IMR-90 (cell line): ENCODE results near the gene OBP2B. TPM values are rescaled to one million over a fixed set of nuclear protein-coding genes. Genes with fewer than 3 reads are reported as not detected.

Experiments
- ATAC-seq: fragments of 200-7000 bp; cut with Tn5 transposase; 2 replicates; pipeline ENCODE4 v1.9.1; 2020; ENCODE audit warnings: low read depth, mild to moderate bottlenecking, moderate library complexity
- BruUV-seq: library from RNA; stranded (reverse); fragments of 400-500 nt; replicated peaks from 2 replicates; lab custom pipeline; 2021; lab: Mats Ljungman, UMichigan
- CTCF ChIA-PET: fragments of 300-600 bp; formaldehyde crosslinking; extraction: SDS; loops from one replicate; lab custom pipeline; 2021; ENCODE audit warnings: antibody characterized with exemption; lab: Yijun Ruan, JAX
- POLR2A ChIA-PET: fragments of 300-600 bp; sonication (Branson Sonifier 250); formaldehyde crosslinking; loops from one replicate; lab custom pipeline; 2022; ENCODE audit warnings: antibody characterized with exemption; ENCODE audit not compliant: unreplicated experiment; lab: Charles Lee
- DNase-seq: peaks from one replicate; pipeline ENCODE4 v3.0.0; 2013
- H2AFZ ChIP-seq: replicated peaks from 2 replicates; pipeline ENCODE3; 2013; ENCODE audit warnings: low read length, mild to moderate bottlenecking; ENCODE audit not compliant: poor library complexity
- H2AK5ac ChIP-seq: 2 replicates; pipeline ENCODE4 v1.6.1; 2013; ENCODE audit warnings: low read depth, low read length, inconsistent platforms
- H2AK9ac ChIP-seq: replicated peaks from 2 replicates; pipeline ENCODE3; 2013; ENCODE audit warnings: mild to moderate bottlenecking, low read depth, low read length, moderate library complexity; ENCODE audit not compliant: poor library complexity
- H2BK120ac ChIP-seq: 2 replicates; pipeline ENCODE4 v1.6.1; 2013; ENCODE audit warnings: low read depth, low read length, inconsistent platforms
- H2BK15ac ChIP-seq: 3 replicates; pipeline ENCODE4 v1.6.1; 2013; ENCODE audit warnings: low read depth, low read length, inconsistent platforms
- H2BK20ac ChIP-seq: 2 replicates; pipeline ENCODE4 v1.6.1; 2013; ENCODE audit warnings: low read depth, mild to moderate bottlenecking, inconsistent platforms, low read length, moderate library complexity
- H2BK5ac ChIP-seq: 2 replicates; pipeline ENCODE4 v1.6.1; 2013; ENCODE audit warnings: mild to moderate bottlenecking, low read depth, low read length, inconsistent platforms; ENCODE audit not compliant: poor library complexity, severe bottlenecking
- H3K14ac ChIP-seq: replicated peaks from 2 replicates; pipeline ENCODE4 v1.6.1; 2013; ENCODE audit warnings: low read depth, low read length, inconsistent platforms
- H3K18ac ChIP-seq: 2 replicates; pipeline ENCODE4 v1.6.1; 2013; ENCODE audit warnings: low read depth, low read length, control low read depth
- H3K23ac ChIP-seq: 2 replicates; pipeline ENCODE4 v1.6.1; 2013; ENCODE audit warnings: low read depth, low read length, inconsistent platforms
- H3K27ac ChIP-seq: 2 replicates; pipeline ENCODE4 v1.5.1; 2013; ENCODE audit warnings: mild to moderate bottlenecking, control low read depth, low read length; ENCODE audit not compliant: insufficient read depth
- H3K27me3 ChIP-seq: 2 replicates; pipeline ENCODE4 v1.6.1; 2013; ENCODE audit warnings: low read length; ENCODE audit not compliant: control insufficient read depth, insufficient read depth
- H3K36me3 ChIP-seq: 2 replicates; pipeline ENCODE4 v1.6.1; 2013; ENCODE audit warnings: low read length, mixed read lengths; ENCODE audit not compliant: control insufficient read depth, insufficient read depth
- H3K4ac ChIP-seq: 2 replicates; pipeline ENCODE4 v1.6.1; 2013; ENCODE audit warnings: low read depth, low read length, inconsistent platforms
- H3K4me1 ChIP-seq: 2 replicates; pipeline ENCODE4 v1.6.1; 2013; ENCODE audit warnings: low read length, mixed read lengths; ENCODE audit not compliant: control insufficient read depth, insufficient read depth
- H3K4me2 ChIP-seq: 2 replicates; pipeline ENCODE4 v1.6.1; 2013; ENCODE audit warnings: low read depth, mild to moderate bottlenecking, control low read depth, low read length, moderate library complexity
- H3K4me3 ChIP-seq: 2 replicates; pipeline ENCODE4 v1.5.1; 2013; ENCODE audit warnings: low read depth, mild to moderate bottlenecking, control low read depth, low read length, moderate library complexity; ENCODE audit not compliant: insufficient read depth
- H3K56ac ChIP-seq: 2 replicates; pipeline ENCODE4 v1.6.1; 2013; ENCODE audit warnings: low read length, inconsistent platforms; ENCODE audit not compliant: insufficient read depth; ENCODE audit errors: extremely low read depth
- H3K79me1 ChIP-seq, 2 experiments: 2 replicates each; pipeline ENCODE4 v1.6.1; 2013; ENCODE audit warnings: low read length in 2 of 2, inconsistent platforms in 1 of 2, low read depth in 1 of 2
- H3K9ac ChIP-seq: 2 replicates; pipeline ENCODE4 v1.6.1; 2013; ENCODE audit warnings: low read depth, low read length, control low read depth
- H3K9me1 ChIP-seq: 2 replicates; pipeline ENCODE4 v1.6.1; 2013; ENCODE audit warnings: low read length, inconsistent platforms; ENCODE audit not compliant: insufficient read depth
- H3K9me3 ChIP-seq: 2 replicates; pipeline ENCODE4 v1.6.1; 2013; ENCODE audit warnings: low read length; ENCODE audit not compliant: control insufficient read depth, insufficient read depth
- H4K20me1 ChIP-seq: 2 replicates; pipeline ENCODE4 v1.6.1; 2013; ENCODE audit warnings: low read length, inconsistent platforms; ENCODE audit not compliant: insufficient read depth
- H4K5ac ChIP-seq: 2 replicates; pipeline ENCODE4 v1.6.1; 2013; ENCODE audit warnings: mild to moderate bottlenecking, low read depth, low read length, control low read depth
- H4K8ac ChIP-seq, 2 experiments: 2 replicates each; pipeline ENCODE4 v1.6.1; 2013; ENCODE audit warnings: low read depth in 2 of 2, low read length in 2 of 2, control low read depth in 1 of 2, inconsistent platforms in 1 of 2
- H4K91ac ChIP-seq: 2 replicates; pipeline ENCODE4 v1.6.1; 2013; ENCODE audit warnings: low read depth, low read length, inconsistent platforms; ENCODE audit not compliant: insufficient read depth
- BHLHE40 ChIP-seq: fragments of 150-350 bp; IDR thresholded peaks from 2 replicates; pipeline ENCODE4 v1.6.1; 2016; ENCODE audit warnings: mild to moderate bottlenecking, low read depth, low read length
- CEBPB ChIP-seq: IDR thresholded peaks from 2 replicates; pipeline ENCODE4 v1.6.1; 2012; ENCODE audit warnings: low read depth, low read length, improper control_type of control experiment
- CHD1 ChIP-seq: IDR thresholded peaks from 2 replicates; pipeline ENCODE4 v1.6.1; 2012; ENCODE audit warnings: low read depth, low read length, improper control_type of control experiment
- FOS ChIP-seq: fragments of 150-350 bp; IDR thresholded peaks from 2 replicates; pipeline ENCODE4 v1.6.1; 2016; ENCODE audit warnings: low read depth, low read length
- MAZ ChIP-seq: IDR thresholded peaks from 2 replicates; pipeline ENCODE4 v1.6.1; 2012; ENCODE audit warnings: low read depth, mild to moderate bottlenecking, low read length, improper control_type of control experiment, moderate library complexity, borderline replicate concordance
- MXI1 ChIP-seq: IDR thresholded peaks from 2 replicates; pipeline ENCODE4 v1.6.1; 2012; ENCODE audit warnings: low read depth, mild to moderate bottlenecking, low read length, moderate library complexity, borderline replicate concordance
- POLR2A ChIP-seq: IDR thresholded peaks from 2 replicates; pipeline ENCODE4 v1.6.1; 2012; ENCODE audit warnings: mild to moderate bottlenecking, low read depth, low read length
- RAD21 ChIP-seq: IDR thresholded peaks from 2 replicates; pipeline ENCODE4 v1.6.1; 2012; ENCODE audit warnings: low read length, improper control_type of control experiment
- RCOR1 ChIP-seq: IDR thresholded peaks from 2 replicates; pipeline ENCODE4 v1.6.1; 2012; ENCODE audit warnings: mild to moderate bottlenecking, low read length, improper control_type of control experiment; ENCODE audit not compliant: insufficient replicate concordance
- RFX5 ChIP-seq: IDR thresholded peaks from 2 replicates; pipeline ENCODE4 v1.8.0; 2012; ENCODE audit warnings: low read depth, mild to moderate bottlenecking, low read length, moderate library complexity
- WGBS, 2 experiments: methylation state at CpG; one replicate each; pipeline versions ENCODE4 v1.1.5 to v1.1.7; 2013; ENCODE audit warnings: missing lambda C conversion rate in 2 of 2; ENCODE audit not compliant: insufficient read length in 1 of 2; ENCODE audit errors: extremely low coverage in 2 of 2; 5-methylcytosine and 5-hydroxymethylcytosine counted together
- dilution Hi-C: fragments of 300-500 bp; cut with HindIII; formaldehyde crosslinking; loops from one replicate; pipeline ENCODE4 v1.14.3; 2018; ENCODE audit warnings: low sequenced_read_pairs; ENCODE audit not compliant: unreplicated experiment
- in situ Hi-C: fragments of 300-500 bp; cut with MboI; formaldehyde crosslinking; loops from 3 replicates; pipeline ENCODE4 v1.14.3; 2019; ENCODE audit warnings: low sequenced_read_pairs, inconsistent platforms, mixed read lengths
- intact Hi-C: fragments of 100-400 bp; cut with micrococcal nuclease; formaldehyde crosslinking; loops from 2 replicates; pipeline ENCODE4 v1.10.0; 2022
- polyA plus RNA-seq, 3 experiments: library from polyadenylated mRNA; depleted of rRNA; stranded (reverse); fragments of >200 nt; gene quantifications; 2 replicates each; pipeline ENCODE4 v1.2.3, GENCODE V29; 2012; ENCODE audit warnings: low replicate concordance in 1 of 3
- total RNA-seq: library from RNA; depleted of rRNA; stranded (reverse); fragments of >200 nt; gene quantifications from 2 replicates; pipeline ENCODE4 v1.2.3, GENCODE V29; 2012
- TF ChIP-seq, protein P1 (sequence below): fragments of 150-350 bp; IDR thresholded peaks from 2 replicates; pipeline ENCODE4 v1.6.1; 2016; ENCODE audit warnings: low read depth, mild to moderate bottlenecking, low read length, moderate library complexity, borderline replicate concordance
- TF ChIP-seq, protein P2 (sequence below): conservative IDR thresholded peaks from 2 replicates; pipeline ENCODE4 v1.5.1; 2012; ENCODE audit warnings: mild to moderate bottlenecking, low read depth, low read length, improper control_type of control experiment

OBP2B gene
- total and polyA plus RNA-seq, 2 of the 4 experiments (the other 2 are of a cell fraction) = not detected

DNA sequence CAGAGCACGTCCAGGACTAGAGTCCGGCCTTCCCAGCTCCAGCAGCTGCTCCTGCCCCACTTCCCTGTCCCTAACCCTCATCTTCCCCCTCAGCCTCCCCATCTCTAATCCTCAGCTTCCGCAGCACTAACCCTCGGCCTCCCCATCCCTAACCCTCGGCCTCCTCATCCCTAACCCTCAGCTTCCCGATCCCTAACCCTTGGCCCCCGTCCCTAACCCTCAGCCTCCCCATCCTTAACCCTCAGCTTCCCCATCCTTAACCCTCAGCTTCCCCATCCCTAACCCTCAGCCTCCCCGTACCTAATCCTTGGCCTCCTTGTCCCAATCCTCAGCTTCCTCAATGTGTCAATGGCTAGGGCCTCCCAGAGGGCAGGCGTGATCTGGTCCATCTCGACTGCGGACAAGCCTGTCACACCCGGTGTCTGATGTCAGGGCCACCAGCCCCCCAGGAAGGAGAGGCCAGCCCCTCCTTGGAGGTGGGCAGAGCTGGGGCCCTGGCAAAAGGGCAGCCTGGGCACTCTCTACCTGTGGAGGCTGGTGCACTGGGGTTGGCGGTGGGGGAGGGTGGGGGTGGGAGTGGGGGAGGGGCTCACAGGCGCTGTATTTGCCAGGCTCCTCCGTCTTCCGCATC, 1.4 kb downstream of the OBP2B start:
- 43% methylated on average over 9 of the region's 16 CpGs; no CpG with 5 or more reads in 1 of the 2 experiments for WGBS, 2 experiments
- POLR2A ChIA-PET = no interaction called here
- in situ Hi-C loops (no loop called here), dilution Hi-C loops (no loop called here), intact Hi-C loops (no loop called here)
- H2BK120ac ChIP-seq = no peak overlapping the region
- H2AFZ ChIP-seq = no peak overlapping the region
- H3K4me3 ChIP-seq = no peak overlapping the region
- no peaks in the 10 kb centered on the region for H3K4me1 ChIP-seq
- H3K9ac ChIP-seq = no peak overlapping the region
- no peaks in the 10 kb centered on the region for H3K36me3 ChIP-seq
- no peak overlapping the region for H3K18ac ChIP-seq
- H4K8ac ChIP-seq = no peak overlapping the region
- H3K4ac ChIP-seq = no peak overlapping the region
- no peak overlapping the region for H4K5ac ChIP-seq
- H2BK20ac ChIP-seq = no peak overlapping the region
- H3K14ac ChIP-seq = no peak overlapping the region
- H3K4me2 ChIP-seq = no peak overlapping the region
- ATAC-seq = no peak
- no peak overlapping the region for H3K56ac ChIP-seq
- H2BK5ac ChIP-seq = no peak overlapping the region
- H3K27ac ChIP-seq = no peak overlapping the region
- no peaks in the 10 kb centered on the region; the same call in 1 of the 2 replicates for H3K9me3 ChIP-seq
- no peak overlapping the region for H2AK9ac ChIP-seq
- H4K91ac ChIP-seq = no peak overlapping the region
- H3K27me3 ChIP-seq = peaks cover 31% of the 10 kb centered on the region
- no peak overlapping the region for H2BK15ac ChIP-seq
- no peaks in the 10 kb centered on the region for H3K9me1 ChIP-seq
- BruUV-seq = no TSS peak
- no peak overlapping the region for H2AK5ac ChIP-seq
- no peak overlapping the region for H3K23ac ChIP-seq
- TF ChIP-seq POLR2A (no peak), CEBPB (no peak), RAD21 (no peak), BHLHE40 (no peak), MAZ (no peak), RCOR1 (no peak), RFX5 (no peak), MXI1 (no peak), FOS (no peak), CHD1 (no peak)
- TF ChIP-seq, protein P1, sequence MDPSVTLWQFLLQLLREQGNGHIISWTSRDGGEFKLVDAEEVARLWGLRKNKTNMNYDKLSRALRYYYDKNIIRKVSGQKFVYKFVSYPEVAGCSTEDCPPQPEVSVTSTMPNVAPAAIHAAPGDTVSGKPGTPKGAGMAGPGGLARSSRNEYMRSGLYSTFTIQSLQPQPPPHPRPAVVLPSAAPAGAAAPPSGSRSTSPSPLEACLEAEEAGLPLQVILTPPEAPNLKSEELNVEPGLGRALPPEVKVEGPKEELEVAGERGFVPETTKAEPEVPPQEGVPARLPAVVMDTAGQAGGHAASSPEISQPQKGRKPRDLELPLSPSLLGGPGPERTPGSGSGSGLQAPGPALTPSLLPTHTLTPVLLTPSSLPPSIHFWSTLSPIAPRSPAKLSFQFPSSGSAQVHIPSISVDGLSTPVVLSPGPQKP = no peak
- TF ChIP-seq, protein P2, sequence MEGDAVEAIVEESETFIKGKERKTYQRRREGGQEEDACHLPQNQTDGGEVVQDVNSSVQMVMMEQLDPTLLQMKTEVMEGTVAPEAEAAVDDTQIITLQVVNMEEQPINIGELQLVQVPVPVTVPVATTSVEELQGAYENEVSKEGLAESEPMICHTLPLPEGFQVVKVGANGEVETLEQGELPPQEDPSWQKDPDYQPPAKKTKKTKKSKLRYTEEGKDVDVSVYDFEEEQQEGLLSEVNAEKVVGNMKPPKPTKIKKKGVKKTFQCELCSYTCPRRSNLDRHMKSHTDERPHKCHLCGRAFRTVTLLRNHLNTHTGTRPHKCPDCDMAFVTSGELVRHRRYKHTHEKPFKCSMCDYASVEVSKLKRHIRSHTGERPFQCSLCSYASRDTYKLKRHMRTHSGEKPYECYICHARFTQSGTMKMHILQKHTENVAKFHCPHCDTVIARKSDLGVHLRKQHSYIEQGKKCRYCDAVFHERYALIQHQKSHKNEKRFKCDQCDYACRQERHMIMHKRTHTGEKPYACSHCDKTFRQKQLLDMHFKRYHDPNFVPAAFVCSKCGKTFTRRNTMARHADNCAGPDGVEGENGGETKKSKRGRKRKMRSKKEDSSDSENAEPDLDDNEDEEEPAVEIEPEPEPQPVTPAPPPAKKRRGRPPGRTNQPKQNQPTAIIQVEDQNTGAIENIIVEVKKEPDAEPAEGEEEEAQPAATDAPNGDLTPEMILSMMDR = no peak
- no peak for DNase-seq
- CTCF ChIA-PET = no interaction called here
- no peaks in the 10 kb centered on the region for H3K79me1 ChIP-seq
- H4K20me1 ChIP-seq = no peaks in the 10 kb centered on the region
